ENCODE measurements around the gene LDB2.

LDB2 gene

DNA sequence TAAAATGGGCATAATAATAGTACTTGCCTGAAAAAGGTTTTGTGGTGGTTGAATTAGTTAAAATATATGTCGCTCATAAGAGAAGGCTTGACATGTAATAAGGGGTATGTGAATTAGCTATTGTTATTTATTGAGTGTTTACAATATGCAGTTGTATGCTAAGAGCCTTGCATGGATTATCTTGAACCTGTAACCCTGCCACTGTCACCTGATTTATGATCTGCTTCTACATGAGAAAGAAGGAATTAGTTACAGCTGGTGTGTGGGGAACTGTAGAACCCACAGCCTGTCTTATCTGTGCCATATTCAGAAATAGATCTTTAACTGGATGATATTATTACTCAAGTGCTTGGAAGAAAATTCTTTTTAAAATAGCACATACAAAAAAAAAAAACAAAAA is 227.7 kb downstream of the LDB2 start:
- H3K27me3 ChIP-seq (replicated peaks; ENCODE audit: control insufficient read depth, insufficient read depth, low read length, poor library complexity, severe bottlenecking), result no peaks in the 10 kb centered on the region
- no peak overlapping the region for H3K27ac ChIP-seq (ENCODE audit: insufficient read depth, low read length, poor library complexity, severe bottlenecking)
- no peaks in the 10 kb centered on the region for H3K36me3 ChIP-seq (ENCODE audit: control insufficient read depth, insufficient read depth, low read length)
- H3K9me3 ChIP-seq (ENCODE audit: control insufficient read depth, low read length), result no peaks in the 10 kb centered on the region
- H3K4me3 ChIP-seq (ENCODE audit: insufficient read depth, low read depth, low read length, poor library complexity, severe bottlenecking), result no peak overlapping the region
- no peak for DNase-seq
- no peaks in the 10 kb centered on the region for H3K4me1 ChIP-seq (ENCODE audit: control insufficient read depth, insufficient read depth, low read length, poor library complexity, severe bottlenecking)

DNA sequence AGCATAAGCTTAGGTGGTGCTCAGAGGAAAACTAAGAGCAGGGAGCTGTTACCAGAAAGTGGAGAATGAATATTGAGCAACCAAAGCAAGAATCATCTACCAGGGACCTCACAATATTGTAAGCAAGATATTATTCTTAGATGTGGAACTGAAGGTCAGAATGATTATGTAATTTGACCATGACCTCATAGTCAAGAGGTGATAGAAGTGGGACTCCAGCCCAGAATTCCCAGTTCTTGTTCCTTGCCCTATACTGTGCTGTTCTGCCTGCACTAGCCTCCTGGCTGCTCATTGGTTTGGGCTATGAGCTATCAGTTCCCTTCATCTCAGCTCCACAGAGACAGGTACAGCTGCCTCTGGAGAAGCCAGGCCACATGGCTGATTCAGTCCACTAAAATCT is 229.4 kb downstream of the LDB2 start:
- H3K36me3 ChIP-seq (ENCODE audit: control insufficient read depth, insufficient read depth, low read length), result no peaks in the 10 kb centered on the region
- no peaks in the 10 kb centered on the region for H3K9me3 ChIP-seq (ENCODE audit: control insufficient read depth, low read length)
- no peak overlapping the region for H3K4me3 ChIP-seq (ENCODE audit: insufficient read depth, low read depth, low read length, poor library complexity, severe bottlenecking)
- H3K27ac ChIP-seq (ENCODE audit: insufficient read depth, low read length, poor library complexity, severe bottlenecking), result no peak overlapping the region
- H3K4me1 ChIP-seq (ENCODE audit: control insufficient read depth, insufficient read depth, low read length, poor library complexity, severe bottlenecking), result no peaks in the 10 kb centered on the region
- no peaks in the 10 kb centered on the region for H3K27me3 ChIP-seq (replicated peaks; ENCODE audit: control insufficient read depth, insufficient read depth, low read length, poor library complexity, severe bottlenecking)
- no peak for DNase-seq

DNA sequence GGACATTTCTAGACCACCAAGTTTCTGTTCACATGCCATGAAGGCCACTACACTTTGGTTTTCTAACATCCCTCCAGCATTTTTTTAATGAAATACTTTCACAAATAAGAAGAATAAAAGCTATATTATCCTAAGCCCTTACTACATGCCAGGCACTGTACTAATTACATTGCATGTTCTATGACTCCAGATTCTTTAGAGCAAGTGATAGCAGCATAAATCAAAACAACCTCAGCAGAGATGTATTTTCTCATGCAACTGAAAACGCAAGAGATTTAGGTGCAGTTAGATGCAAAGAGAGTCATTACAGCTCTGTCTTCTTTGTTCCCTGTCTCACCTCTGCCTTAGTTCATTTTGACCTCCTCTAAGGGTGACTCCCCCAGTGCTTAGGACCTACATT is 230.0 kb downstream of the LDB2 start:
- H3K36me3 ChIP-seq (ENCODE audit: control insufficient read depth, insufficient read depth, low read length), result no peaks in the 10 kb centered on the region
- H3K4me3 ChIP-seq (ENCODE audit: insufficient read depth, low read depth, low read length, poor library complexity, severe bottlenecking), result no peak overlapping the region
- H3K27ac ChIP-seq (ENCODE audit: insufficient read depth, low read length, poor library complexity, severe bottlenecking), result no peak overlapping the region
- H3K4me1 ChIP-seq (ENCODE audit: control insufficient read depth, insufficient read depth, low read length, poor library complexity, severe bottlenecking), result no peaks in the 10 kb centered on the region
- no peaks in the 10 kb centered on the region for H3K9me3 ChIP-seq (ENCODE audit: control insufficient read depth, low read length)
- DNase-seq, result no peak
- no peaks in the 10 kb centered on the region for H3K27me3 ChIP-seq (replicated peaks; ENCODE audit: control insufficient read depth, insufficient read depth, low read length, poor library complexity, severe bottlenecking)

DNA sequence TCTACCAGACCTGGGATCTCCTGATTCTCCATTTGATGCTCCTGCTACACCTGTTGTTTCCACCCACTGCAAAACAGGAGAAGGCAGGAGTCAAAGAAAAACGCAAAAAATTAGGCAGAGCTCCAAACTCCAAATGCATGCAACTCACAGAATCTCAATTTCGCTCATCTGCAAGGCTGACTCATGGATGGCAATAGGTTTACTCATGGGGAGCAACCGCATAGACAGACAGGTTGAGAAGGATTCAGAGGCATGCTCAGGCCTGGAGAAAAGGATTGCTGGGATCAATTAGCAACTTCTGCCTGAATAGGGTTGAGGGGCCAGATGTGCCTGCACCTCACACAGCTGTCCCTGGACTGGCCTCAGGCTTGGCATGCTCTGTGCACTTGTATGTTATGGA is 231.0 kb downstream of the LDB2 start:
- no peaks in the 10 kb centered on the region for H3K9me3 ChIP-seq (ENCODE audit: control insufficient read depth, low read length)
- no peak overlapping the region for H3K27ac ChIP-seq (ENCODE audit: insufficient read depth, low read length, poor library complexity, severe bottlenecking)
- DNase-seq, result no peak
- H3K4me1 ChIP-seq (ENCODE audit: control insufficient read depth, insufficient read depth, low read length, poor library complexity, severe bottlenecking), result no peaks in the 10 kb centered on the region
- H3K36me3 ChIP-seq (ENCODE audit: control insufficient read depth, insufficient read depth, low read length), result no peaks in the 10 kb centered on the region
- no peaks in the 10 kb centered on the region for H3K27me3 ChIP-seq (replicated peaks; ENCODE audit: control insufficient read depth, insufficient read depth, low read length, poor library complexity, severe bottlenecking)
- no peak overlapping the region for H3K4me3 ChIP-seq (ENCODE audit: insufficient read depth, low read depth, low read length, poor library complexity, severe bottlenecking)

DNA sequence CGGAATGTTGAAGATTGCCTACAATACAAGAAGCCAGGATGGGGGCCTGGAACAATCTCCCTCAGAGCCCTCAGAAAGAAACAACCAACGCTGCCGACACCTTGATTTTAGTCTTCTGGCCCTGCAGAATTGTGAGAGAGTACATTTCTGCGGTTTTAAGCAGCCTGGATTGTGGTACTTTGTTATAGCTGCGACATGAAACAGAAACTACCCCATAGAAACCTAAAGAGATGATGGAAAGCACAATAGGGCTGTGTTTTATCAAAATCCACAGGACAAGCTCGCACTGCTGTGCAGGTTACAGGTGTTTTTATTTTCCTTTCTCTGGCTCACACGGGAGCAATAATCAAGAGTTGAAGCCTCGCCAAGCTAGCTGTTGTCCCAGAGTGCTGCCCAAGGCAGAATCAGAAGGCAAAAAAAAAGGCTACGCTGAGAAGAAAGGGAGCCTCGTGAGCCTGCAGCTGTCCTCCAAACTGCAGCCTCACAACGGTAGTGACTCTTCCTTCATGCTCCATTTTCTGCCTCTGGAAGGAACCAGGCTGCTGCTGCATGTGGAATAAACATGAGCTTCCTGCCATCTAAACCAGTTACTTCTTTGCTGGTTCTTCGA is 232.4 kb downstream of the LDB2 start:
- Histone ChIP-seq H3K4me1 (ENCODE audit: control insufficient read depth, insufficient read depth, low read length, poor library complexity, severe bottlenecking) (no peaks in the 10 kb centered on the region), H3K36me3 (ENCODE audit: control insufficient read depth, insufficient read depth, low read length) (no peaks in the 10 kb centered on the region), H3K27me3 (replicated peaks; ENCODE audit: control insufficient read depth, insufficient read depth, low read length, poor library complexity, severe bottlenecking) (no peaks in the 10 kb centered on the region), H3K9me3 (ENCODE audit: control insufficient read depth, low read length) (no peaks in the 10 kb centered on the region), H3K4me3 (ENCODE audit: insufficient read depth, low read depth, low read length, poor library complexity, severe bottlenecking) (no peak overlapping the region), H3K27ac (ENCODE audit: insufficient read depth, low read length, poor library complexity, severe bottlenecking) (no peak overlapping the region)
- DNase-seq, result no peak

DNA sequence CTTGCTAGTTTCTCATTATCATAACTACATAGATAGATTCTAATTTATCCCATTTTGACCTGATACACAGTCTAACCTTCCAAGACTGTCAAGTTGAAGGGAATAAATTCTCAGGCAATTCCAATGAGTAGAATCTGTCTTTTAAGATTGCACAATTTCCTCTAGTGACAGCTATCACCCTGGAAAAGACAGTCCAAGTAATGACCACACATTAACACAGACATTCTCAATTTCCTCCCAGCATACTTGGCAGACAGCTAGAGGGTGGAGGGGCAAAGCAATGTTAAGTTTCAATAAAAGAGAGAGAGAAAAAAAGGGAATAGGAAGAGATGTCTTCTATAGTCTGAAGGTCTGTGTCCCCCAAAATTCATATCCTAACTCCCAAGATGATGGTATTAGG is 234.7 kb downstream of the LDB2 start:
- Histone ChIP-seq H3K9me3 (ENCODE audit: control insufficient read depth, low read length) (no peaks in the 10 kb centered on the region), H3K4me1 (ENCODE audit: control insufficient read depth, insufficient read depth, low read length, poor library complexity, severe bottlenecking) (no peaks in the 10 kb centered on the region), H3K27me3 (replicated peaks; ENCODE audit: control insufficient read depth, insufficient read depth, low read length, poor library complexity, severe bottlenecking) (no peaks in the 10 kb centered on the region), H3K27ac (ENCODE audit: insufficient read depth, low read length, poor library complexity, severe bottlenecking) (no peak overlapping the region), H3K4me3 (ENCODE audit: insufficient read depth, low read depth, low read length, poor library complexity, severe bottlenecking) (no peak overlapping the region), H3K36me3 (ENCODE audit: control insufficient read depth, insufficient read depth, low read length) (no peaks in the 10 kb centered on the region)
- no peak for DNase-seq

DNA sequence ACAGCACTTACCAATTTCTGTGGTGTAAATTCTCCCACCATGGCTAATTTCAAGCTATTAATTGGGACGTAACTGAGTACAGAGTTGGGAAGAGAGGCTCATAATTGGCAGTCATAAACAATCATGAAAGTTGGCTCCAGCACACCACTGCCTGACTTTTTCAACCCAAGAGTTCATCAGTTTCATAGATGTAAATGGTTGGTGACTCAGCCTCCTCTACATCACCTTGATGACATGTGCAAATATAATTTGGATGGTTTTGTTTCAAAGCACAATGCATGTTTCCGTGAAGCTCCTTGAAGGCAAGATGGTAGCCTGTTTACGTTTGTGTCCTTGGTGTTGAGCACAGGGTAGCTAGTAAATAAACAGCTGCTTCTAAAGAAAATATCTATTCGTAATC is 235.1 kb downstream of the LDB2 start:
- Histone ChIP-seq H3K36me3 (ENCODE audit: control insufficient read depth, insufficient read depth, low read length) (no peaks in the 10 kb centered on the region), H3K4me1 (ENCODE audit: control insufficient read depth, insufficient read depth, low read length, poor library complexity, severe bottlenecking) (no peaks in the 10 kb centered on the region), H3K9me3 (ENCODE audit: control insufficient read depth, low read length) (no peaks in the 10 kb centered on the region), H3K27me3 (replicated peaks; ENCODE audit: control insufficient read depth, insufficient read depth, low read length, poor library complexity, severe bottlenecking) (no peaks in the 10 kb centered on the region), H3K4me3 (ENCODE audit: insufficient read depth, low read depth, low read length, poor library complexity, severe bottlenecking) (no peak overlapping the region), H3K27ac (ENCODE audit: insufficient read depth, low read length, poor library complexity, severe bottlenecking) (no peak overlapping the region)
- no peak for DNase-seq

DNA sequence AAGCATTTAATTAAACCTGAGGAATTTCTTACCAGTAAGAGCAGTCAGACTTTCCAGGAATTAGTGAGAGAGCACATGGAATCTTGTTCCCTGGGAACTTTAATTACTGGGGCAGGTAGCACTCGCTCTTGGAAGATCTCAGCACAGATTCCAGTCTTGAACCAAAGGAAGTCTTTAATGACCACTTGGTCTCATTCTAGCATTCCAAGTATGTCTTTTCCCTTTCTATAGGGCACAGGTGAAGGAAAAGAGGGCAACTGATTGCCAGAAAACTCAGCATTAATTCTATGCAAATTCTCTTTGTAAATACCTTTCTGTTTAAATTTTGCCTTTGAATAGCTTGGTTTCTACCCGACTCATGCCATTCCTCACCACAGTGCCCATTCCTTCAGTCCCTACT is 236.6 kb downstream of the LDB2 start:
- no peak overlapping the region for H3K27ac ChIP-seq (ENCODE audit: insufficient read depth, low read length, poor library complexity, severe bottlenecking)
- H3K4me3 ChIP-seq (ENCODE audit: insufficient read depth, low read depth, low read length, poor library complexity, severe bottlenecking), result no peak overlapping the region
- no peaks in the 10 kb centered on the region for H3K27me3 ChIP-seq (replicated peaks; ENCODE audit: control insufficient read depth, insufficient read depth, low read length, poor library complexity, severe bottlenecking)
- DNase-seq, result no peak
- no peaks in the 10 kb centered on the region for H3K9me3 ChIP-seq (ENCODE audit: control insufficient read depth, low read length)
- no peaks in the 10 kb centered on the region for H3K36me3 ChIP-seq (ENCODE audit: control insufficient read depth, insufficient read depth, low read length)
- no peaks in the 10 kb centered on the region for H3K4me1 ChIP-seq (ENCODE audit: control insufficient read depth, insufficient read depth, low read length, poor library complexity, severe bottlenecking)

DNA sequence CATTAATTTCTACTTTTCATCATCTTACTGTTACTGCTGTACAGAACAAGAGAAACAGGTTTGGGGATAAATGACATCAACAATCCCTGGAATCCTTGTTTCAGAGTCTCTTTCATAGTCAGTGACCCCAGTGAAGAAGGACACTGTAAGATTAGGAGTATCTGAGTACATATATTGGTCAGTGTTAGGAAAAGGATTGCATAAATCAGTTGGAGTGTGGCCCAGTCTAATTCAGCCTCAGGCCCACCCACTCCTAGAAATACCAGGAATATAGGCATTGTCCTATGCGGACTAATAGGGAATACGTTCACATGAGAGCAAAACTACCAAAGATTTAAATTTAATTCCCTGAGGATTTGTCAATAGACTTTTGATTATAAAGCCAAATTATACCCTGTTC is 237.8 kb downstream of the LDB2 start:
- no peaks in the 10 kb centered on the region for H3K36me3 ChIP-seq (ENCODE audit: control insufficient read depth, insufficient read depth, low read length)
- H3K27ac ChIP-seq (ENCODE audit: insufficient read depth, low read length, poor library complexity, severe bottlenecking), result no peak overlapping the region
- no peaks in the 10 kb centered on the region for H3K4me1 ChIP-seq (ENCODE audit: control insufficient read depth, insufficient read depth, low read length, poor library complexity, severe bottlenecking)
- H3K9me3 ChIP-seq (ENCODE audit: control insufficient read depth, low read length), result no peaks in the 10 kb centered on the region
- H3K4me3 ChIP-seq (ENCODE audit: insufficient read depth, low read depth, low read length, poor library complexity, severe bottlenecking), result no peak overlapping the region
- no peak for DNase-seq
- H3K27me3 ChIP-seq (replicated peaks; ENCODE audit: control insufficient read depth, insufficient read depth, low read length, poor library complexity, severe bottlenecking), result no peaks in the 10 kb centered on the region

DNA sequence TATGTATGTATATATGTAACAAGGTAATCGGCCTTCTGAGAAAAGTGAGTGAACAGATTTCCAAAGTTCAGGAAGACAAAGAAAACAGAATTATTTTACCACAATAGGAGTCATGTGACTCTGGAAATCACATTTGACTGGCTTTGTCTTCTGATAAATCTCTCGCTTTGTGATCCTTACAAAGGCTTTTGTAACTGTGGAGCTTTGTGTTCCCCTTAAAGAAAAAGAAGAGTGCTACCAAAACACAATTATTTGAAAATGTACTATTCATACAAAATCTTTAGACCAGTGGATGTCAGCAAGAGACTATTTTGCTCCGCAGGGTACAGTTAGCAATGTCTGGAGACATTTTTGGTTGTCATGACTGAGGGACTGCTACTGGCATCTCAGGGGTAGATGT is 238.8 kb downstream of the LDB2 start:
- no peaks in the 10 kb centered on the region for H3K36me3 ChIP-seq (ENCODE audit: control insufficient read depth, insufficient read depth, low read length)
- no peak overlapping the region for H3K4me3 ChIP-seq (ENCODE audit: insufficient read depth, low read depth, low read length, poor library complexity, severe bottlenecking)
- no peaks in the 10 kb centered on the region for H3K9me3 ChIP-seq (ENCODE audit: control insufficient read depth, low read length)
- no peak overlapping the region for H3K27ac ChIP-seq (ENCODE audit: insufficient read depth, low read length, poor library complexity, severe bottlenecking)
- H3K27me3 ChIP-seq (replicated peaks; ENCODE audit: control insufficient read depth, insufficient read depth, low read length, poor library complexity, severe bottlenecking), result no peaks in the 10 kb centered on the region
- DNase-seq, result no peak
- no peaks in the 10 kb centered on the region for H3K4me1 ChIP-seq (ENCODE audit: control insufficient read depth, insufficient read depth, low read length, poor library complexity, severe bottlenecking)

DNA sequence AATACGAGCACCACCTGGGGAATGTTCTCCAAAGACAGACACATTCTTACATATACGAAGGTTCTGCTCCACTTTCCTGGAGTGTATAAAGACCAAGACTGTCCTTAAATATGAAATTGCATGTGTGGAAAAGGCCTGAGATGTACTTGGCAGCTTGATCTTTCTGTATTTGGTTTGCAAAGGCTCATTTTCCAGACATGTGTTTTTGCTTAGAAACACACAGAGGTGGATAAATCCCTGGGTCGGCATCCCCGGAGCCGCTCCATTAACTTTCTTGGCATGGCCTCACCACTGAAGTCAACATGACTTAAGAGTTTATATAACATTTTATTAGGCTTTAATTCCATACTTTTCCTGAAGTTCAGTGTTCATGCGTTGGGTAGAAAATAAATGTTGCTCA is 239.4 kb downstream of the LDB2 start:
- Histone ChIP-seq H3K27me3 (replicated peaks; ENCODE audit: control insufficient read depth, insufficient read depth, low read length, poor library complexity, severe bottlenecking) (no peaks in the 10 kb centered on the region), H3K4me3 (ENCODE audit: insufficient read depth, low read depth, low read length, poor library complexity, severe bottlenecking) (no peak overlapping the region), H3K36me3 (ENCODE audit: control insufficient read depth, insufficient read depth, low read length) (no peaks in the 10 kb centered on the region), H3K9me3 (ENCODE audit: control insufficient read depth, low read length) (no peaks in the 10 kb centered on the region), H3K4me1 (ENCODE audit: control insufficient read depth, insufficient read depth, low read length, poor library complexity, severe bottlenecking) (no peaks in the 10 kb centered on the region), H3K27ac (ENCODE audit: insufficient read depth, low read length, poor library complexity, severe bottlenecking) (no peak overlapping the region)
- DNase-seq, result no peak
